ENCODE data around the gene SLC51B.

- TF ChIP-seq POLR2A (IDR thresholded peaks at IDR 0.05; ENCODE audit: low read length) (no peak), GATA1 (IDR thresholded peaks at IDR 0.05; ENCODE audit: low read depth, low read length) (no peak)
Observed at GRCh38 chr15:65027593-65027992, 17.6 kb upstream of the SLC51B start.

All from erythroblast (primary cell).